HEK293 (cell line): Measurements from ENCODE around the gene ABCF1.

ENCODE experiments used
- CTCF ChIA-PET: fragments of 350-600 bp; formaldehyde crosslinking; extraction: SDS; loops from one replicate; lab custom pipeline; 2021; ENCODE audit warnings: antibody characterized with exemption; lab: Yijun Ruan, JAX
- POLR2A ChIA-PET: fragments of 300-600 bp; formaldehyde crosslinking; extraction: SDS; loops from one replicate; lab custom pipeline; 2020; ENCODE audit warnings: antibody characterized with exemption, inconsistent platforms; lab: Yijun Ruan, JAX
- H3K27ac ChIP-seq: fragments of 200-500 bp; sonication (Bioruptor generic); 2 replicates; pipeline ENCODE4 v1.5.1; 2014; ENCODE audit warnings: low read depth, low read length, control low read depth, inconsistent platforms; ENCODE audit errors: extremely low read depth
- H3K36me3 ChIP-seq, 2 experiments: fragments of 200-500 bp in 1 of 2; sonication (Bioruptor generic) in 1 of 2; 1 replicate in 1 of 2; 2 replicates in 1 of 2; pipeline ENCODE4 v1.5.1; 2014 to 2017; ENCODE audit warnings: inconsistent platforms in 2 of 2, low read length in 2 of 2; ENCODE audit not compliant: control insufficient read depth in 2 of 2, insufficient read depth in 1 of 2
- H3K4me1 ChIP-seq: fragments of 200-500 bp; sonication (Bioruptor generic); 2 replicates; pipeline ENCODE4 v1.5.1; 2014; ENCODE audit warnings: mild to moderate bottlenecking, low read length, inconsistent platforms; ENCODE audit not compliant: control insufficient read depth, insufficient read depth
- H3K4me3 ChIP-seq: 2 replicates; pipeline ENCODE4 v1.5.1; 2011; ENCODE audit warnings: low read depth, mild to moderate bottlenecking, control low read depth, low read length, moderate library complexity
- H3K9me3 ChIP-seq: fragments of 200-500 bp; sonication (Bioruptor generic); 2 replicates; pipeline ENCODE4 v1.5.1; 2014; ENCODE audit warnings: low read depth, low read length, inconsistent platforms; ENCODE audit not compliant: control insufficient read depth, insufficient read depth
- CTCF ChIP-seq: fragments of 450-650 bp; formaldehyde crosslinking; IDR thresholded peaks from 2 replicates; pipeline ENCODE4 v1.5.1; 2016; ENCODE audit warnings: missing biosample characterization, missing genetic modification characterization
- EGR2 ChIP-seq: fragments of 450-650 bp; formaldehyde crosslinking; IDR thresholded peaks from 2 replicates; pipeline ENCODE4 v1.5.1; 2016; ENCODE audit warnings: low read depth, missing biosample characterization, missing genetic modification characterization
- GLIS1 ChIP-seq: fragments of 450-650 bp; formaldehyde crosslinking; IDR thresholded peaks from 2 replicates; pipeline ENCODE4 v1.5.1; 2016; ENCODE audit warnings: missing biosample characterization, missing genetic modification characterization
- KLF1 ChIP-seq: fragments of 450-650 bp; formaldehyde crosslinking; IDR thresholded peaks from 2 replicates; pipeline ENCODE4 v1.5.1; 2016; ENCODE audit warnings: missing biosample characterization, missing genetic modification characterization
- KLF10 ChIP-seq: fragments of 450-650 bp; IDR thresholded peaks from 2 replicates; pipeline ENCODE4 v1.5.1; 2018; ENCODE audit warnings: missing biosample characterization, mild to moderate bottlenecking, missing genetic modification characterization
- KLF8 ChIP-seq: fragments of 450-650 bp; formaldehyde crosslinking; IDR thresholded peaks from 2 replicates; pipeline ENCODE4 v1.5.1; 2016; ENCODE audit warnings: missing biosample characterization, missing genetic modification characterization
- MZF1 ChIP-seq: fragments of 450-650 bp; formaldehyde crosslinking; IDR thresholded peaks from 2 replicates; pipeline ENCODE4 v1.5.1; 2017; ENCODE audit warnings: missing biosample characterization, missing genetic modification characterization, borderline replicate concordance
- OSR2 ChIP-seq: fragments of 450-650 bp; formaldehyde crosslinking; IDR thresholded peaks from 2 replicates; pipeline ENCODE4 v1.5.1; 2016; ENCODE audit warnings: missing biosample characterization, missing genetic modification characterization
- SALL2 ChIP-seq: fragments of 450-650 bp; formaldehyde crosslinking; IDR thresholded peaks from 2 replicates; pipeline ENCODE4 v1.5.0; 2017; ENCODE audit warnings: missing biosample characterization, mild to moderate bottlenecking, missing genetic modification characterization, borderline replicate concordance
- SCRT2 ChIP-seq: fragments of 450-650 bp; formaldehyde crosslinking; IDR thresholded peaks from 2 replicates; pipeline ENCODE4 v1.5.1; 2016; ENCODE audit warnings: missing biosample characterization, missing genetic modification characterization
- SP7 ChIP-seq: fragments of 450-650 bp; formaldehyde crosslinking; IDR thresholded peaks from 2 replicates; pipeline ENCODE4 v1.5.1; 2016; ENCODE audit warnings: missing biosample characterization, missing genetic modification characterization
- TCF7L2 ChIP-seq: IDR thresholded peaks from 2 replicates; pipeline ENCODE4 v1.6.1; 2011; ENCODE audit warnings: low read depth, mild to moderate bottlenecking, inconsistent platforms, low read length, moderate library complexity, borderline replicate concordance
- WT1 ChIP-seq: fragments of 450-650 bp; formaldehyde crosslinking; IDR thresholded peaks from 2 replicates; pipeline ENCODE4 v1.5.1; 2016; ENCODE audit warnings: missing biosample characterization, missing genetic modification characterization
- YY1 ChIP-seq: fragments of 450-650 bp; formaldehyde crosslinking; IDR thresholded peaks from 2 replicates; pipeline ENCODE4 v1.5.1; 2018; ENCODE audit warnings: missing biosample characterization, missing genetic modification characterization
- ZBTB1 ChIP-seq: fragments of 450-650 bp; formaldehyde crosslinking; IDR thresholded peaks from 2 replicates; pipeline ENCODE4 v1.5.1; 2016; ENCODE audit warnings: missing biosample characterization, missing genetic modification characterization
- ZBTB21 ChIP-seq: fragments of 450-650 bp; formaldehyde crosslinking; IDR thresholded peaks from 2 replicates; pipeline ENCODE4 v1.5.1; 2017; ENCODE audit warnings: missing biosample characterization, missing genetic modification characterization
- ZBTB7A ChIP-seq: fragments of 450-650 bp; formaldehyde crosslinking; IDR thresholded peaks from 2 replicates; pipeline ENCODE4 v1.5.1; 2016; ENCODE audit warnings: low read depth, missing biosample characterization, missing genetic modification characterization
- ZFP3 ChIP-seq: fragments of 450-650 bp; formaldehyde crosslinking; IDR thresholded peaks from 2 replicates; pipeline ENCODE4 v1.5.1; 2016; ENCODE audit warnings: low read depth, missing biosample characterization, missing genetic modification characterization
- ZFP37 ChIP-seq: fragments of 450-650 bp; formaldehyde crosslinking; IDR thresholded peaks from 2 replicates; pipeline ENCODE4 v1.5.1; 2016; ENCODE audit warnings: missing biosample characterization, missing genetic modification characterization
- ZFP41 ChIP-seq: fragments of 450-650 bp; formaldehyde crosslinking; IDR thresholded peaks from 2 replicates; pipeline ENCODE4 v1.5.1; 2016; ENCODE audit warnings: missing biosample characterization, missing genetic modification characterization, borderline replicate concordance
- ZNF132 ChIP-seq: fragments of 450-650 bp; formaldehyde crosslinking; IDR thresholded peaks from 2 replicates; pipeline ENCODE4 v1.5.1; 2017; ENCODE audit warnings: missing biosample characterization, missing genetic modification characterization, borderline replicate concordance
- ZNF155 ChIP-seq: fragments of 450-650 bp; formaldehyde crosslinking; IDR thresholded peaks from 2 replicates; pipeline ENCODE4 v1.5.1; 2016; ENCODE audit warnings: missing biosample characterization, missing genetic modification characterization
- ZNF24 ChIP-seq: fragments of 450-650 bp; formaldehyde crosslinking; IDR thresholded peaks from 2 replicates; pipeline ENCODE4 v1.5.1; 2016; ENCODE audit warnings: missing biosample characterization, missing genetic modification characterization
- ZNF248 ChIP-seq: fragments of 450-650 bp; formaldehyde crosslinking; IDR thresholded peaks from 2 replicates; pipeline ENCODE4 v1.5.1; 2017; ENCODE audit warnings: missing biosample characterization, missing genetic modification characterization
- ZNF26 ChIP-seq: fragments of 450-650 bp; formaldehyde crosslinking; IDR thresholded peaks from 2 replicates; pipeline ENCODE4 v1.5.1; 2016; ENCODE audit warnings: missing biosample characterization, missing genetic modification characterization
- ZNF324 ChIP-seq: fragments of 450-650 bp; formaldehyde crosslinking; IDR thresholded peaks from 2 replicates; pipeline ENCODE4 v1.5.1; 2016; ENCODE audit warnings: missing biosample characterization, missing genetic modification characterization
- ZNF341 ChIP-seq: fragments of 450-650 bp; formaldehyde crosslinking; IDR thresholded peaks from 2 replicates; pipeline ENCODE4; 2016; ENCODE audit warnings: low read depth, missing biosample characterization, missing genetic modification characterization
- ZNF391 ChIP-seq: fragments of 450-650 bp; formaldehyde crosslinking; IDR thresholded peaks from 2 replicates; pipeline ENCODE4 v1.5.1; 2016; ENCODE audit warnings: low read depth, missing biosample characterization, missing genetic modification characterization, borderline replicate concordance
- ZNF426 ChIP-seq: fragments of 450-650 bp; formaldehyde crosslinking; IDR thresholded peaks from 2 replicates; pipeline ENCODE4 v1.5.1; 2017; ENCODE audit warnings: missing biosample characterization, missing genetic modification characterization, mild to moderate bottlenecking, inconsistent platforms, moderate library complexity
- ZNF513 ChIP-seq: fragments of 450-650 bp; IDR thresholded peaks from 2 replicates; pipeline ENCODE4 v1.5.1; 2018; ENCODE audit warnings: missing biosample characterization, missing genetic modification characterization
- ZNF561 ChIP-seq: fragments of 450-650 bp; IDR thresholded peaks from 2 replicates; pipeline ENCODE4 v1.5.1; 2018; ENCODE audit warnings: missing biosample characterization, missing genetic modification characterization, borderline replicate concordance
- ZNF792 ChIP-seq: fragments of 450-650 bp; formaldehyde crosslinking; IDR thresholded peaks from 2 replicates; pipeline ENCODE4 v1.5.1; 2016; ENCODE audit warnings: missing biosample characterization, missing genetic modification characterization
- ZNF837 ChIP-seq: fragments of 450-650 bp; formaldehyde crosslinking; IDR thresholded peaks from 2 replicates; pipeline ENCODE4 v1.5.1; 2016; ENCODE audit warnings: missing biosample characterization, missing genetic modification characterization
- ZSCAN23 ChIP-seq: fragments of 450-650 bp; formaldehyde crosslinking; IDR thresholded peaks from 2 replicates; pipeline ENCODE4 v1.5.1; 2016; ENCODE audit warnings: missing biosample characterization, missing genetic modification characterization
- ZXDB ChIP-seq: fragments of 450-650 bp; formaldehyde crosslinking; IDR thresholded peaks from 2 replicates; pipeline ENCODE4 v1.5.1; 2016; ENCODE audit warnings: missing biosample characterization, missing genetic modification characterization

Gene ABCF1

GRCh38 chr6:30626484-30627366 lies 55.5 kb downstream of the ABCF1 start, which contains the start of gene ATAT1:
TSS of gene ATAT1 (plus strand) at chr6:30626874.
- H3K4me3 ChIP-seq, result peak within 1 kb of the TSS; percentile 77
- H3K9me3 ChIP-seq, result no peaks in the 10 kb centered on the region
- H3K36me3 ChIP-seq, result peaks cover 59 to 84% of the 10 kb centered on the region in 2 experiments; a peak in 2 of 3 replicates
- no peaks in the 10 kb centered on the region; the same call in 1 of the 2 replicates for H3K4me1 ChIP-seq
- peak within 1 kb of the TSS; percentile 76 for H3K27ac ChIP-seq
- ChIA-PET CTCF (interaction anchor here (0.6 to 1.0 kb wide), 4 partner anchors 9 to 97 kb away, joined by 3 to 4 read pairs (median 4); partner anchors contain the start of gene MRPS18B), POLR2A (interaction anchor here (1.0 to 2.0 kb wide), 5 partner anchors 9 to 90 kb away, joined by 3 to 15 read pairs (median 11); partner anchors contain the start of genes MDC1, MRPS18B and PPP1R10)
- TF ChIP-seq ZNF426 (tag by site-specific recombination) (no peak), ZFP37 (peak; percentile 73), ZNF132 (tag by site-specific recombination) (no peak), KLF10 (tag by site-specific recombination) (no peak), ZNF391 (no peak; the same call in 1 of the 2 replicates), ZBTB1 (tag by site-specific recombination) (no peak), ZNF26 (tag by site-specific recombination) (no peak), ZNF837 (tag by site-specific recombination) (no peak), ZNF513 (tag by site-specific recombination) (no peak), SALL2 (tag by site-specific recombination) (no peak), MZF1 (tag by site-specific recombination) (no peak), ZSCAN23 (tag by site-specific recombination) (no peak), EGR2 (tag by site-specific recombination) (no peak), ZNF24 (tag by site-specific recombination) (no peak; the same call in 1 of the 2 replicates), SCRT2 (tag by site-specific recombination) (no peak), OSR2 (tag by site-specific recombination) (no peak), SP7 (peak; percentile 71), ZBTB7A (0 out of 2 replicates have a peak, but pooled peaks have one; percentile 15), CTCF (tag by site-specific recombination) (peak; percentile 89), ZNF248 (no peak), ZFP3 (no peak), YY1 (tag by site-specific recombination) (peak; percentile 48; the same call in 1 of the 2 replicates), ZNF341 (peak; percentile 90), ZNF792 (tag by site-specific recombination) (no peak), ZNF155 (no peak), ZXDB (peak; percentile 90), WT1 (tag by site-specific recombination) (peak; percentile 60), ZNF324 (tag by site-specific recombination) (peak; percentile 66; the same call in 1 of the 2 replicates), GLIS1 (peak; percentile 38; the same call in 1 of the 2 replicates), TCF7L2 (peak; percentile 61; the same call in 1 of the 2 replicates), ZBTB21 (tag by site-specific recombination) (no peak; the same call in 1 of the 2 replicates), ZNF561 (tag by site-specific recombination) (no peak), KLF8 (tag by site-specific recombination) (peak; percentile 89), KLF1 (tag by site-specific recombination) (peak; percentile 71; the same call in 1 of the 2 replicates), ZFP41 (tag by site-specific recombination) (no peak)
